Adrenal gland (tissue), 12 donors: ENCODE results near the gene HOMER2. TPM values are rescaled to one million over a fixed set of nuclear protein-coding genes. Genes with fewer than 3 reads are reported as not detected.

ENCODE experiments used
- DNase-seq, 7 donors: peaks; one replicate each; pipeline ENCODE4 v3.0.0-alpha.2; 2019 to 2020
- H3K27ac ChIP-seq, 5 donors: fragments of 200-600 bp; sonication (generic) in 4 of 5; 1 replicate in 3 of 5; 2 replicates in 2 of 5; pipeline versions ENCODE4 v1.5.1 to v1.8.0; 2016 to 2020; ENCODE audit warnings: mild to moderate bottlenecking in 1 of 5
- H3K27me3 ChIP-seq: fragments of 200-600 bp; 2 replicates; pipeline ENCODE4 v1.8.0; 2021
- H3K36me3 ChIP-seq, 2 donors: fragments of 200-600 bp; replicated peaks in 1 of 2; 1 replicate in 1 of 2; 2 replicates in 1 of 2; pipeline versions ENCODE4 v1.5.1 to v1.8.0; 2018 to 2022
- H3K4me1 ChIP-seq, 2 donors: fragments of 200-600 bp; replicated peaks in 1 of 2; 1 replicate in 1 of 2; 2 replicates in 1 of 2; pipeline versions ENCODE4 v1.5.1 to v1.8.0; 2018 to 2021
- H3K4me3 ChIP-seq, 4 donors: fragments of 200-600 bp; sonication (generic) in 3 of 4; one replicate each; pipeline ENCODE4 v1.5.1; 2016 to 2018
- H3K9me3 ChIP-seq, 3 donors: fragments of 200-600 bp; sonication (generic) in 1 of 3; replicated peaks in 1 of 3; 1 replicate in 2 of 3; 2 replicates in 1 of 3; pipeline versions ENCODE4 v1.5.1 to v1.8.0; 2016 to 2021
- CTCF ChIP-seq, 6 experiments: fragments of 450-650 bp in 4 of 6; fragments of 200-600 bp in 2 of 6; sonication (generic) in 1 of 6; IDR thresholded peaks; 1 replicate in 5 of 6; 2 replicates in 1 of 6; pipeline versions ENCODE4 v1.5.1 to v1.8.0; 2016 to 2021; ENCODE audit warnings: antibody characterized with exemption in 6 of 6, mild to moderate bottlenecking in 2 of 6, moderate library complexity in 1 of 6
- POLR2A ChIP-seq, 2 donors: fragments of 450-650 bp; IDR thresholded peaks; one replicate each; pipeline ENCODE4 v1.6.1; 2017; ENCODE audit warnings: antibody characterized with exemption in 2 of 2, mild to moderate bottlenecking in 2 of 2, moderate library complexity in 1 of 2
- WGBS, 4 donors: extraction: QIAGEN DNeasy Blood & Tissue Kit in 2 of 4; methylation state at CpG; one replicate each; pipeline versions ENCODE4 v1.1.5 to v1.1.7; 2013 to 2017; 5-methylcytosine and 5-hydroxymethylcytosine counted together
- intact Hi-C, 2 donors: fragments of 100-400 bp; cut with DNase I; formaldehyde crosslinking; loops; one replicate each; pipeline versions ENCODE4 v1.14.1 to v1.15.0; 2022 to 2023
- polyA plus RNA-seq, 3 donors: library from polyadenylated mRNA; stranded (reverse); fragments of 200-250 nt in 2 of 3; fragments of 350-450 nt in 1 of 3; fragmentation: Illumina TruSeq in 1 of 3; extraction: RNeasy Lipid Tissue Mini Kit (QIAGEN cat#74804) in 1 of 3; gene quantifications; one replicate each; pipeline ENCODE4 v1.2.3, GENCODE V29; 2013 to 2014
- total RNA-seq, 9 donors: library from RNA; depleted of rRNA in 4 of 9; stranded (reverse); fragments of >200 nt in 4 of 9; fragments of 120-200 nt in 1 of 9; fragmentation: NEBNext Ultra II Directional in 1 of 9; extraction: Animal tissue kit (Norgen Biotek cat#: 25700) in 1 of 9; gene quantifications; one replicate each; pipeline versions ENCODE4 v1.1.0 to v1.2.4, GENCODE V29; 2013 to 2023
- donor health status: healthy with polysubstance abuse.
- donor health status: Bipolar disorder and iron deficiency.
- donor health status: DM: yes; HTN: yes; CAD: no.
- donor health status: DM: no; HTN: no; CAD: no.
- donor health status: DM: no; HTN: no; CAD: no.
- donor health status: DM: yes; HTN: yes; CAD: no.

HOMER2 gene
- total and polyA plus RNA-seq, 12 donors = 6.5 to 43.1 (median 23.4) TPM

GRCh38 chr15:82960766-82961165 lies 8.2 kb upstream of the HOMER2 start:
- Histone ChIP-seq H3K27me3 (no peaks in the 10 kb centered on the region), H3K4me3 (no peak overlapping the region), H3K9me3 (no peaks in the 10 kb centered on the region), H3K36me3 (no peaks in the 10 kb centered on the region), H3K4me1 (no peaks in the 10 kb centered on the region), H3K27ac (no peak overlapping the region)
- intact Hi-C loops = no loop called here
- no peak for DNase-seq
- 88 to 100% (median 89%) methylated on average over 3 of the region's 3 CpGs for WGBS, 4 donors
- TF ChIP-seq CTCF (IDR thresholded peaks at IDR 0.05) (no peak), POLR2A (IDR thresholded peaks at IDR 0.05) (no peak)

- Histone ChIP-seq H3K27ac (no peak overlapping the region), H3K4me3 (no peak overlapping the region), H3K27me3 (no peaks in the 10 kb centered on the region), H3K36me3 (no peaks in the 10 kb centered on the region), H3K4me1 (no peaks in the 10 kb centered on the region), H3K9me3 (no peaks in the 10 kb centered on the region)
- TF ChIP-seq CTCF (IDR thresholded peaks at IDR 0.05) (no peak), POLR2A (IDR thresholded peaks at IDR 0.05) (no peak)
- no peak for DNase-seq
- intact Hi-C loops = loop anchor here in 1 of 2 donors (10.0 kb wide), 1 partner anchor 55 kb away; no protein-coding TSS in a partner anchor
- WGBS, 4 donors = 93 to 97% (median 95%) methylated on average over 5 of the region's 5 CpGs
Measured at GRCh38 chr15:82959423-82959822, 6.9 kb upstream of the HOMER2 start.

- Histone ChIP-seq H3K36me3 (no peaks in the 10 kb centered on the region), H3K9me3 (no peaks in the 10 kb centered on the region), H3K4me3 (no peak overlapping the region), H3K4me1 (no peaks in the 10 kb centered on the region), H3K27ac (no peak overlapping the region), H3K27me3 (no peaks in the 10 kb centered on the region)
- DNase-seq = no peak
- TF ChIP-seq POLR2A (IDR thresholded peaks at IDR 0.05) = no peak
- no peak for TF ChIP-seq CTCF (IDR thresholded peaks at IDR 0.05)
- WGBS, 4 donors = 43 to 89% (median 69%) methylated on average over 1 of the region's 1 CpG
- intact Hi-C loops = loop anchor here in 1 of 2 donors (10.0 kb wide), 1 partner anchor 54 kb away; no protein-coding TSS in a partner anchor
Measured at GRCh38 chr15:82958638-82959037, 6.1 kb upstream of the HOMER2 start.

- WGBS, 4 donors = 49 to 56% (median 51%) methylated on average over 13 of the region's 13 CpGs
- H3K9me3 ChIP-seq = no peaks in the 10 kb centered on the region
- DNase-seq = no peak
Measured at GRCh38 chr15:82951472-82952157, 905 bp downstream of the HOMER2 start.

More at GRCh38 chr15:82951472-82952157, 905 bp downstream of the HOMER2 start:
- H3K27me3 ChIP-seq = no peaks in the 10 kb centered on the region
- no peak for TF ChIP-seq CTCF (IDR thresholded peaks at IDR 0.05)
- no peak for TF ChIP-seq POLR2A (IDR thresholded peaks at IDR 0.05)
- intact Hi-C loops = loop anchor here in 1 of 2 donors (10.0 kb wide), 1 partner anchor 47 kb away; no protein-coding TSS in a partner anchor
- no peaks in the 10 kb centered on the region for H3K36me3 ChIP-seq
- peaks cover 0 to 12% of the 10 kb centered on the region in 2 donors for H3K4me1 ChIP-seq
- peak overlapping the region in 2 of 4 donors; percentile 26 to 73 for H3K4me3 ChIP-seq
- H3K27ac ChIP-seq = peak overlapping the region in 1 of 5 donors; percentile 61
